ENCODE data around the gene OSBPL7. TPM values are rescaled to one million over a fixed set of nuclear protein-coding genes. Genes with fewer than 3 reads are reported as not detected.

OSBPL7 gene
- total RNA-seq, 2 experiments from 2014 or later, result 50.8 to 50.9 TPM

GRCh38 chr17:47831003-47831933 is 9.7 kb upstream of the OSBPL7 start, which contains the start of the genes LRRC46 and MRPL10:
TSS of gene LRRC46 (plus strand) at chr17:47831670. CDS start at chr17:47831990, 320 bp downstream.
TSS of gene MRPL10 (minus strand) at chr17:47831541. CDS start at chr17:47831511, 30 bp downstream.
- Mint-ChIP-seq H3K36me3 (peaks cover 5% of the 10 kb centered on the region), H3K9me3 (no peaks in the 10 kb centered on the region), H3K4me3 (peak within 1 kb of the TSS; percentile 97), H3K27me3 (no peaks in the 10 kb centered on the region), H3K4me1 (peaks cover 38% of the 10 kb centered on the region), H3K27ac (peak within 1 kb of the TSS; percentile 95)
- POLR2A ChIA-PET, result interaction anchor here (0.6 to 1.7 kb wide), 15 partner anchors 8 to 218 kb away, joined by 3 to 19 read pairs (median 4); partner anchors contain the start of genes KPNB1, OSBPL7, PNPO and SCRN2
- peak; percentile 93 for DNase-seq
- ATAC-seq (ENCODE audit: low read depth), result peak; percentile 94

GRCh38 chr17:47830396-47831002 is 8.9 kb upstream of the OSBPL7 start:
- ATAC-seq (ENCODE audit: low read depth), result no peak
- H3K9me3 Mint-ChIP-seq, result no peaks in the 10 kb centered on the region
- POLR2A ChIA-PET, result interaction anchor here (1.0 to 1.6 kb wide), 3 partner anchors 9 to 183 kb away, joined by 4 to 19 read pairs (median 5); partner anchors contain the start of genes OSBPL7 and SCRN2
- H3K27ac Mint-ChIP-seq, result peak overlapping the region; percentile 95
- peaks cover 34% of the 10 kb centered on the region for H3K4me1 Mint-ChIP-seq
- H3K4me3 Mint-ChIP-seq, result peak overlapping the region; percentile 97
- DNase-seq, result no peak
- peaks cover 8% of the 10 kb centered on the region for H3K36me3 Mint-ChIP-seq
- H3K27me3 Mint-ChIP-seq, result no peaks in the 10 kb centered on the region

DNA sequence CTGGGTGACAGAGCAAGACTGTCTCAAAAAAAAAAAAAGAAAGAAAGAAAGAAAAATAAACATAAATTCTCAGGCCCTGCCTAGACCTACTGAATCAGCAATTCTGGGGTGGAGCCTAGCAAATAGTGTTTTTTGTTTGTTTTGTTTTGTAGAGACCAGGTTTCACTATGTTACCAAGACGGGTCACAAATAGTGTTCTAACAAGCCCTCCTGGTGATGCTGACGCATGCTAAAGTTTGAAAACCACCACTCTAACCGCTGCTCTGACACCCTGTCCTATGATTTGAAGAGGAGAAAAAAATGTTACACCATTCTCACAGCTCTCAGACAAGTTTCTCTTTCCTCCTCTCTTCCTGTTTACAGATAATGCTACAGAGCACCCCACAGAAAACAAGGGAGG is 8.3 kb upstream of the OSBPL7 start:
- H3K4me1 Mint-ChIP-seq, result peaks cover 27% of the 10 kb centered on the region

GRCh38 chr17:47823519-47823918 is 1.9 kb upstream of the OSBPL7 start:
- H3K4me1 Mint-ChIP-seq, result peaks cover 15% of the 10 kb centered on the region
- H3K9me3 Mint-ChIP-seq, result no peaks in the 10 kb centered on the region
- ATAC-seq (ENCODE audit: low read depth), result no peak
- POLR2A ChIA-PET, result interaction anchor here (1.4 kb wide), 1 partner anchor 81 kb away, joined by 3 read pairs; no protein-coding TSS in a partner anchor
- no peaks in the 10 kb centered on the region for H3K27me3 Mint-ChIP-seq
- no peak overlapping the region for H3K4me3 Mint-ChIP-seq
- peaks cover 16% of the 10 kb centered on the region for H3K36me3 Mint-ChIP-seq
- DNase-seq, result no peak
- no peak overlapping the region for H3K27ac Mint-ChIP-seq

More for the DNA sequence above, 8.3 kb upstream of the OSBPL7 start:
- POLR2A ChIA-PET, result interaction anchor here (1.0 kb wide), 1 partner anchor 11 kb away, joined by 4 read pairs; the partner anchor contains the start of gene SCRN2
- Mint-ChIP-seq H3K27ac (peak overlapping the region; percentile 74), H3K9me3 (no peaks in the 10 kb centered on the region), H3K4me3 (peak overlapping the region; percentile 97), H3K36me3 (peaks cover 11% of the 10 kb centered on the region), H3K27me3 (no peaks in the 10 kb centered on the region)
- DNase-seq, result no peak
- ATAC-seq (ENCODE audit: low read depth), result no peak

DNA sequence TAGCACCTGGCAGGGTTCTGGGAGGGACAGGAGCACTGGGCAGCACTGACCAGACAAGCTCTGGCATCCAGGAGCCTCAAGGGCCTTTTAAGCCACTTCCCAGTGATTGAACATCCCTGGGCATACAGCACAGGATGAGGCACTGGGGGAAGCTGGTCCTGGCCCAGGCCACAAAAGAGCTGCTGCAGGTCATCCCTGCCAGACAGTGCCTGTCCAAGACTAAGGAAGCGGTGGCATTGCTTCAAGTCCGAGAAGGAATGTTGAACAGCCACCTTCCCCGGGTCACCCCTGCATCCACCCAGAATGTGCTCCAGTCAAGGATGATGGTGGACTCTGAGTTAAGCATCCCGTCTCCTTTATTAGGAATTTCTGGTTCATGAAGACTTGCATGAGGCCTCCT is 1.2 kb upstream of the OSBPL7 start:
- ATAC-seq (ENCODE audit: low read depth), result no peak
- POLR2A ChIA-PET, result interaction anchor here (1.4 to 3.3 kb wide), 2 partner anchors 8 to 82 kb away, joined by 3 to 19 read pairs; partner anchors contain the start of genes LRRC46 and MRPL10

DNA sequence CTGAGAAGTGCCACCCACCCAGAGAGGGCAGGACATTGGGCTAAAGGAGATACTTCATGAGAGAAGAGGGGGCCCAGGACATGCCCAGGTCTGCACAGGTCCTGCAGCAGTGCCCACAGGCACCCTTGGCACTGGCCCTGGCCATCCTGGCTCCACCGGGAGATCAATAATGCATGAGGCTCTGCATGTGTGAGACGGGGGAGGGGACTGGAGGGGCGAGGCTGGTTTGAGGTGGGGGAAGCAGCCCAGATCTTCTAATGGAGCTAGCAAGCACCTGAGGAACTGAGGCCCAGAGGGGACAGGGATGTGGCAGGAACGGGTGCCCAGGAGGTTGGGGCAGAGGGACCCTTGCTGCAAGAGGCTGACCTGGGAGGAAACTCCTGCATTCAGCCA is 567 bp downstream of the OSBPL7 start:
- no peaks in the 10 kb centered on the region for H3K27me3 Mint-ChIP-seq
- H3K4me1 Mint-ChIP-seq, result peaks cover 15% of the 10 kb centered on the region
- H3K4me3 Mint-ChIP-seq, result peak overlapping the region; percentile 99
- peak overlapping the region; percentile 92 for H3K27ac Mint-ChIP-seq
- H3K9me3 Mint-ChIP-seq, result no peaks in the 10 kb centered on the region
- POLR2A ChIA-PET, result interaction anchor here (0.7 to 3.3 kb wide), 4 partner anchors 10 to 171 kb away, joined by 3 to 19 read pairs (median 5); partner anchors contain the start of genes LRRC46, MRPL10 and SP2
- peaks cover 13% of the 10 kb centered on the region for H3K36me3 Mint-ChIP-seq
- ATAC-seq (ENCODE audit: low read depth) (no peak), DNase-seq (no peak)

More for the DNA sequence above, 1.2 kb upstream of the OSBPL7 start:
- Mint-ChIP-seq H3K4me3 (peak overlapping the region; percentile 28), H3K36me3 (peaks cover 16% of the 10 kb centered on the region), H3K27me3 (no peaks in the 10 kb centered on the region), H3K9me3 (no peaks in the 10 kb centered on the region), H3K27ac (peak overlapping the region; percentile 92), H3K4me1 (peaks cover 15% of the 10 kb centered on the region)
- DNase-seq, result no peak

- POLR2A ChIA-PET, result interaction anchor here (3.3 kb wide), 1 partner anchor 11 kb away, joined by 19 read pairs; the partner anchor contains the start of genes LRRC46 and MRPL10
- Mint-ChIP-seq H3K36me3 (peaks cover 12% of the 10 kb centered on the region), H3K9me3 (no peaks in the 10 kb centered on the region), H3K27ac (peak overlapping the region; percentile 30), H3K4me3 (peak overlapping the region; percentile 99), H3K27me3 (no peaks in the 10 kb centered on the region), H3K4me1 (peaks cover 15% of the 10 kb centered on the region)
- ATAC-seq (ENCODE audit: low read depth) (no peak), DNase-seq (no peak)
Measured at GRCh38 chr17:47820033-47820789, 1.4 kb downstream of the OSBPL7 start.

DNA sequence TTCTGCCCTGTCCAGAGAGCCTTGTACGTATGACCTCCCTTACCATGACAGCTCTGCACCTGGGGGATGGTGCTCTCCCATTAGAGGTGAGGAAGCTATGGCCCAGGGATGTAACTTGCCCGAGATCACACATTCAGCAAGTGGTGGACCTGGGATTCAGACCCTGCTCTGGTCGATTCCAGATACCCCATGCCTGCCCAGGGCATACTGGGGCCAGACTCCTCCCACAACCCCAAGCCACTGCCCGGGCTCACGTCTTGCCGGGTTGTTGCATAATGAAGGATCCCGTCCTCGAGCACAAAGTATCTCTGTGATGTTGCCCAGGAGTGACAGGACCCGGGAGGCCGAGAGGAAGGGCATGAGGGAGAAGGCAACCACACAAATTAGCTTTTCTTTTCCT is 2.1 kb downstream of the OSBPL7 start:
- no peaks in the 10 kb centered on the region for H3K27me3 Mint-ChIP-seq
- peaks cover 14% of the 10 kb centered on the region for H3K36me3 Mint-ChIP-seq
- POLR2A ChIA-PET, result no interaction called here

DNA sequence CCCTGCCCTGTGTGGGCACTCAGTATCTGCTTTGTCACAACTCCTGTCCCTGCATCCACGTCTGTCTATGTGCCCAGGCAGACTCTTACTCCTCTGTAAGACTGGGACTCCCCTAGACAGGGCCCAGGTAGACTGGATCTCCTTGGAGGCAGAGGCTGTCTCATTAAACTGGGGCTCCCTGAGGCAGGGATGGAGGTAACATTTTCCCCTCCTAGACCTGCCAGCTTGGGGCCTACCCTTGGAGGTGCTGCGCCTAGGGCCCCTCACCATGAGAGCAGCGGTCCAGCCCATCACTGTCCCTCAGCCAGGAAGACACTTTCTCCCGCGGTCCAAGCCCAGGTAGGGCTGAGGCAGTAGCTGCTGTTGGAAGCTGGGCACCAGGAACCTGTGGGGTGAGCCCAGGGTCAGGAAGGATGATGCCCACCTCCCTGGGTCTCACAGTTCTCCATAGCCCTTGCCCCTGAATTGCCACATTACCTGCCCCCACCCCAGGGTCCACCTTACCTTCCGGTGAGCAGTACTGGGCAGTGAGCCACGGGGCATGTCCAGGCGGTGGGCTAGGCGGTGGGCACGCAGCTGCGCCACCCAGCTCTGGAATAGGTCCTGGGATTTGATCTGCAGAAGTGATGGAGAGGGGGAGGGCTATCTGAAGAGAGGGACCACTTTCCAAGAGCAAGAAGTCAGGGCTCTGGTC is 3.4 kb downstream of the OSBPL7 start:
- H3K27me3 Mint-ChIP-seq, result no peaks in the 10 kb centered on the region

More for the DNA sequence above, 2.1 kb downstream of the OSBPL7 start:
- no peak for DNase-seq
- H3K27ac Mint-ChIP-seq, result no peak overlapping the region
- no peak overlapping the region for H3K4me3 Mint-ChIP-seq
- H3K4me1 Mint-ChIP-seq, result peaks cover 15% of the 10 kb centered on the region
- ATAC-seq (ENCODE audit: low read depth), result no peak
- no peaks in the 10 kb centered on the region for H3K9me3 Mint-ChIP-seq

GRCh38 chr17:47816947-47817346 is 4.6 kb downstream of the OSBPL7 start:
- no peaks in the 10 kb centered on the region for H3K9me3 Mint-ChIP-seq
- ATAC-seq (ENCODE audit: low read depth) (no peak), DNase-seq (no peak)
- POLR2A ChIA-PET, result no interaction called here
- H3K27ac Mint-ChIP-seq, result no peak overlapping the region
- peaks cover 13% of the 10 kb centered on the region for H3K36me3 Mint-ChIP-seq
- no peak overlapping the region for H3K4me3 Mint-ChIP-seq
- peaks cover 13% of the 10 kb centered on the region for H3K4me1 Mint-ChIP-seq
- no peaks in the 10 kb centered on the region for H3K27me3 Mint-ChIP-seq

More for the DNA sequence above, 3.4 kb downstream of the OSBPL7 start:
- POLR2A ChIA-PET, result no interaction called here
- ATAC-seq (ENCODE audit: low read depth) (no peak), DNase-seq (no peak)
- Mint-ChIP-seq H3K4me3 (no peak overlapping the region), H3K27ac (no peak overlapping the region), H3K4me1 (peaks cover 15% of the 10 kb centered on the region), H3K9me3 (no peaks in the 10 kb centered on the region), H3K36me3 (peaks cover 12% of the 10 kb centered on the region)

DNA sequence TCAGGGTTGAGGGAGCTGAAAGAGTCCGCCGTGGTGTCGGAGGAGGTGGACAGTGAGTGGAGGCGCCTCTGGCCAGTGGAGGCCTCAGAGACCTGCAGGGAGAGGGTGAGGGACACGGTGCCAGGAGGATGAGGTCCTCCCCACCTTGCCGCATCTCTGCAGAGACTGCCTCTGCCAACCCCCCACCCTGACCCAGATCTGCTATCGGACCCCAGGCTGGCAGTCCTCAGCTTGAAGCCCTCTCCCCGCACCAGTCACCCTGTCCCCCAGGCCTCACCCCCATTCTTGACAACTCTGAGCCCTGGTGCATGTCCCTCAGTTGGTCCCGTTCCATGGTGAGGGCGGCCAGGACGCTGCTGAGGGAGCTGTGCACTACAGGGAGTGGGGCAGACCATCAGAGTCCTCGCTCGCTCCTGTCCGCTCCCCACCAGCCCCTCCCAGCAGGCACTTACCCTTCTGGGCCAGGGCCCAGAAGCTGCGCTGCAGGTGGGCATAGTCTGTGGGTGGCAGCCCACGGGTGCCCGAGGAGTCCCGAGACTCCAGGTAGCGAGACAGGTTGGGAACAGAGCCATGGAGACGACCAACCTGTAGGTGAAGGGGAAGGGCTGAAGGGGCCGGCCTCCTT is 5.4 kb downstream of the OSBPL7 start:
- DNase-seq (no peak), ATAC-seq (ENCODE audit: low read depth) (no peak)
- no peaks in the 10 kb centered on the region for H3K9me3 Mint-ChIP-seq
- POLR2A ChIA-PET, result no interaction called here
- no peak overlapping the region for H3K27ac Mint-ChIP-seq
- H3K4me1 Mint-ChIP-seq, result peaks cover 13% of the 10 kb centered on the region
- no peaks in the 10 kb centered on the region for H3K27me3 Mint-ChIP-seq
- peaks cover 12% of the 10 kb centered on the region for H3K36me3 Mint-ChIP-seq
- no peak overlapping the region for H3K4me3 Mint-ChIP-seq
